ENCODE measurements around the gene RNF144A.

- no peak for TF ChIP-seq CTCF (IDR thresholded peaks at IDR 0.05)
- TF ChIP-seq ZFX (IDR thresholded peaks at IDR 0.05; ENCODE audit: borderline replicate concordance): no peak
These were observed 115.2 kb downstream of the RNF144A start for GRCh38 chr2:7032371-7032770.
